Uterus (tissue), 2 donors: ENCODE measurements around the gene KANTR.

ENCODE experiments used
- POLR2A ChIP-seq, 2 donors: fragments of 450-650 bp; IDR thresholded peaks; one replicate each; pipeline ENCODE4 v1.6.1; 2016; ENCODE audit warnings: antibody characterized with exemption in 2 of 2, mild to moderate bottlenecking in 1 of 2, moderate library complexity in 1 of 2
- TF ChIP-seq, protein P1 (sequence below), 4 experiments: fragments of 200-600 bp in 2 of 4; fragments of 450-650 bp in 2 of 4; sonication (generic) in 2 of 4; IDR thresholded peaks; one replicate each; pipeline ENCODE4 v1.5.1; 2016 to 2019; ENCODE audit warnings: antibody characterized with exemption in 4 of 4, mild to moderate bottlenecking in 2 of 4, moderate library complexity in 1 of 4

DNA sequence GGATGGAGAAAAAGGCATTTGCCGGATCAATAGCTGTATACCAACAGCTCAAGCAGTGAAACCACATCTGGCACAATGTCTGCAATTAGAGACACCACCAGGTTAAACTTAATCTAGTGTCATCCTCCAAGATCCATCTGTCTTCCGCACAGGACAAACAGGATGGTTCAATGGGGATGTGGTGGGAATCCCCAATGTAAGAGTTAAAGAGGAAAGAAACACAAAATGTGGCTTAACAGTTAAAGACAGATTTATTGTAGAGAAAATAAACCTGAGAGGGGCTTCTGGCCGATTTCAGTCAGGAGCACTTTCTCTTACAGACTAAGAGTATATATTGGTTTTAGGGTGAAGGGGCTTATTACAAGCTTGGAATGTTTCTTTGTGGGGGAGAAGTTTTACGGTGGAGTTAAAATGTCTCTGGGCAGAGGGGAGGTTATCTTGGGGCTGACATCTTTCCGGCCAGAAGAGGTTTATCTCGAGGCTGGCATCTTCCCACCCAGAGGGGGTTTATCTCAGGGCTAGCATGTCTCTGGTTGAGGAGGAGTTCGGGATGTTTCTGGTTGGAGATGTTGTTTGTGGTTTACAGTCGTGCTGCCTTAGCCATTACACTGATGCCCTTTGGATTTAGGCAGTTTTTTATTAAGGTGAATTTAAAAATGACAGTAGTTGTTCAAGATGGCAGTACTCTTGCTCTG is 61.7 kb downstream of the KANTR start:
- TF ChIP-seq, protein P1, sequence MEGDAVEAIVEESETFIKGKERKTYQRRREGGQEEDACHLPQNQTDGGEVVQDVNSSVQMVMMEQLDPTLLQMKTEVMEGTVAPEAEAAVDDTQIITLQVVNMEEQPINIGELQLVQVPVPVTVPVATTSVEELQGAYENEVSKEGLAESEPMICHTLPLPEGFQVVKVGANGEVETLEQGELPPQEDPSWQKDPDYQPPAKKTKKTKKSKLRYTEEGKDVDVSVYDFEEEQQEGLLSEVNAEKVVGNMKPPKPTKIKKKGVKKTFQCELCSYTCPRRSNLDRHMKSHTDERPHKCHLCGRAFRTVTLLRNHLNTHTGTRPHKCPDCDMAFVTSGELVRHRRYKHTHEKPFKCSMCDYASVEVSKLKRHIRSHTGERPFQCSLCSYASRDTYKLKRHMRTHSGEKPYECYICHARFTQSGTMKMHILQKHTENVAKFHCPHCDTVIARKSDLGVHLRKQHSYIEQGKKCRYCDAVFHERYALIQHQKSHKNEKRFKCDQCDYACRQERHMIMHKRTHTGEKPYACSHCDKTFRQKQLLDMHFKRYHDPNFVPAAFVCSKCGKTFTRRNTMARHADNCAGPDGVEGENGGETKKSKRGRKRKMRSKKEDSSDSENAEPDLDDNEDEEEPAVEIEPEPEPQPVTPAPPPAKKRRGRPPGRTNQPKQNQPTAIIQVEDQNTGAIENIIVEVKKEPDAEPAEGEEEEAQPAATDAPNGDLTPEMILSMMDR (IDR thresholded peaks at IDR 0.05) = no peak
- no peak for TF ChIP-seq POLR2A (IDR thresholded peaks at IDR 0.05)
